Central memory CD8-positive, alpha-beta T cell (primary cell): ENCODE measurements around the gene HIPK2.

Experiments used
- ATAC-seq: fragments of 150-1000 bp; cut with Tn5 transposase; replicated peaks from 2 replicates; pipeline ENCODE4 v1.10.0; 2022; ENCODE audit warnings: mild to moderate bottlenecking, moderate FRiP score, moderate number of reproducible peaks; ENCODE audit not compliant: poor library complexity, severe bottlenecking; ENCODE audit errors: extremely low read depth
- DNase-seq, 2 donors: peaks; one replicate each; pipeline ENCODE4 v3.0.0; 2021; ENCODE audit warnings: low spot score in 2 of 2
- H3K27ac Mint-ChIP-seq: one replicate; pipeline ENCODE4 v1.8.0; 2022; ENCODE audit warnings: low read depth, mild to moderate bottlenecking, moderate library complexity, mixed read lengths
- H3K27me3 Mint-ChIP-seq: one replicate; pipeline ENCODE4 v1.8.0; 2022; ENCODE audit warnings: mixed read lengths
- H3K36me3 Mint-ChIP-seq: one replicate; pipeline ENCODE4 v1.8.0; 2022; ENCODE audit warnings: mild to moderate bottlenecking, moderate library complexity, mixed read lengths; ENCODE audit not compliant: insufficient read depth
- H3K4me1 Mint-ChIP-seq: one replicate; pipeline ENCODE4 v1.8.0; 2022; ENCODE audit warnings: mixed read lengths
- H3K4me3 Mint-ChIP-seq: one replicate; pipeline ENCODE4 v1.8.0; 2022; ENCODE audit warnings: mild to moderate bottlenecking, moderate library complexity, mixed read lengths
- H3K9me3 Mint-ChIP-seq: one replicate; pipeline ENCODE4 v1.8.0; 2022; ENCODE audit warnings: mixed read lengths

Gene HIPK2

DNA sequence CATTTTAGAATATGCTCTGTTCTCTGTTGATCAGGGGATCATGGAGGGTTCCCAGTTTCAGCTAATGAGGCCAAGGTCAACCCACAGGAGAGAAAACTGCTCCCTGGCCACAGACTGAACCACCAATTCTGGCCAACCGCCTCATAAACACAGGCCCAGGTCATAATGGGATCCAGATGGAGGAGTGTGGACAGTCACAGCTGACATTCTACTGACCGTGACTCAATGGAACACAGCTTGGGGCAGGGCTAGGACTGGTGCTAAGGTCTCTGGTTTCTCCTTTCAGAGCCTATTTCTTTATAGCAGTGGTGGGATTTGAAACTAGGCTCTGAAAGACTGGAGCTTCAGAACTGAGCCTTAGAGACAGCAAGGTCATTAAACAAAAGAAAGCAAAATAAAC, 68.3 kb downstream of the HIPK2 start:
- Mint-ChIP-seq H3K27me3 (no peaks in the 10 kb centered on the region), H3K4me3 (no peak overlapping the region), H3K36me3 (peaks cover 8% of the 10 kb centered on the region), H3K4me1 (peaks cover 12% of the 10 kb centered on the region), H3K27ac (no peak overlapping the region), H3K9me3 (no peaks in the 10 kb centered on the region)
- DNase-seq: no peak
- no peak for ATAC-seq

DNA sequence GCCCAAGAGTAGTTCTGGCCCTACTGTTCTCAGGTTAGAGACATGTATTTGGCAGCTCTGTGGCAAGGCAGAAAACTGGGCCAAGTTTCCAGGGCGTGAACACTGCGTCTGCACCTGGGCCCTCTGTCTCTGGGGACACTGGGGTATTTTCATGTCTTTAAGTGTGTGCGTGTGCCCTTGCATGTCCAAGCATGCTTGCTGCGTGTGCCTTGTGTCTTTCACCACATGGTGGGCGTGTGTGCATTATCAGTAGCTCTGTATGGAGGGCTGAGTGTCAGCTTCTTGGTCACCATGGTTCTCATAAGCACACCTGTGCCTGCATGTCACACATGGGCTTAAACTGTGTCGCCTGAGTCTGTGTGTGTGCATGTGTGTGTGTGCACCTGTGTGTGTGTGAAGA, 69.3 kb downstream of the HIPK2 start:
- Mint-ChIP-seq H3K4me3 (no peak overlapping the region), H3K36me3 (peaks cover 8% of the 10 kb centered on the region), H3K27me3 (no peaks in the 10 kb centered on the region), H3K9me3 (no peaks in the 10 kb centered on the region), H3K4me1 (peaks cover 13% of the 10 kb centered on the region), H3K27ac (no peak overlapping the region)
- ATAC-seq (no peak), DNase-seq (no peak)

DNA sequence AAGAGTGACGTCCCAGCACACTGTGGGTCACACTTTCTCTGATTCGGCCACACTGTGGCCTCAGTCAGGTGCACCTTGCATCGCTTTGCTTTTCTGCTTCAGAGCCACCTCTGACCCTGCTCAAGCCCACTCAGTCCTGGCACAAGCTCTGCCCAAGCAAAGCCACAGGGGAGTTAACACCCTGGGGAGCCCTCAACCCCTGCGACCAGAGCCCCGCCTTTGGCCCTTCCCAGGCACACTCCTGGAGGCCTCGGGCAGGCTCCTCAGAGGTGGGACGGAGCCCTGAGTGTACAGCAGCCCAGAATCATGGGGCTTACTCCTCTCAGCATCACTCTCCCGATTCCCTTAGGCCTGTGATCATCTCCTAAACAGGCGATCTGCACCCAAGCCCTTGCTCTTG, 71.0 kb downstream of the HIPK2 start:
- H3K36me3 Mint-ChIP-seq: peaks cover 8% of the 10 kb centered on the region
- H3K27me3 Mint-ChIP-seq: no peaks in the 10 kb centered on the region
- no peaks in the 10 kb centered on the region for H3K9me3 Mint-ChIP-seq
- DNase-seq (no peak), ATAC-seq (no peak)
- no peak overlapping the region for H3K4me3 Mint-ChIP-seq
- peaks cover 13% of the 10 kb centered on the region for H3K4me1 Mint-ChIP-seq
- H3K27ac Mint-ChIP-seq: no peak overlapping the region

DNA sequence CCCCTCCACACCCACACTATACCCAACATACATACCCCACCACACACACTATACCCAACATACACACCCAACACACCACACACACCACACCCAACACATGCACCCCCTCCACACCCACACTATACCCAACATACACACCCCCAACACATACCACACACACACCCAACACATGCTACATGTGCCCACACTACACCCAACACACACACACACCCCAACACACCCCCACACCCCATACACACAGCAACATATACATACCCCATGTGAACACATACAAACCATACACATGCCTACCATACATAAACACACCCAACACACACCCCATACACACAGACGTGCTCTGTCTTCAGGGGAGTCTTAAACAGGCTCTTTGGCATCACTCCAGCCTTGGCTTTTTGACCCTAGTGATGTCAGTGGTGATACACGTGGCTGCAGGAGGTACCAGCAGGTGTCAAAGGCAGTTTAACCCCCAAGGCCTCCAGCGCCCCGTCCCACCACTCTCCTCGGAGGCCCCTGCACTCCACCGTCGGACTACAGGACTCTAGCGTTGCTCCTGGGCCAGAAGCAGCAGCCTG, 73.4 kb downstream of the HIPK2 start:
- DNase-seq: no peak
- H3K4me1 Mint-ChIP-seq: peaks cover 7% of the 10 kb centered on the region
- no peak overlapping the region for H3K4me3 Mint-ChIP-seq
- no peaks in the 10 kb centered on the region for H3K9me3 Mint-ChIP-seq
- H3K27ac Mint-ChIP-seq: no peak overlapping the region
- H3K27me3 Mint-ChIP-seq: no peaks in the 10 kb centered on the region
- ATAC-seq: no peak
- H3K36me3 Mint-ChIP-seq: peaks cover 9% of the 10 kb centered on the region

DNA sequence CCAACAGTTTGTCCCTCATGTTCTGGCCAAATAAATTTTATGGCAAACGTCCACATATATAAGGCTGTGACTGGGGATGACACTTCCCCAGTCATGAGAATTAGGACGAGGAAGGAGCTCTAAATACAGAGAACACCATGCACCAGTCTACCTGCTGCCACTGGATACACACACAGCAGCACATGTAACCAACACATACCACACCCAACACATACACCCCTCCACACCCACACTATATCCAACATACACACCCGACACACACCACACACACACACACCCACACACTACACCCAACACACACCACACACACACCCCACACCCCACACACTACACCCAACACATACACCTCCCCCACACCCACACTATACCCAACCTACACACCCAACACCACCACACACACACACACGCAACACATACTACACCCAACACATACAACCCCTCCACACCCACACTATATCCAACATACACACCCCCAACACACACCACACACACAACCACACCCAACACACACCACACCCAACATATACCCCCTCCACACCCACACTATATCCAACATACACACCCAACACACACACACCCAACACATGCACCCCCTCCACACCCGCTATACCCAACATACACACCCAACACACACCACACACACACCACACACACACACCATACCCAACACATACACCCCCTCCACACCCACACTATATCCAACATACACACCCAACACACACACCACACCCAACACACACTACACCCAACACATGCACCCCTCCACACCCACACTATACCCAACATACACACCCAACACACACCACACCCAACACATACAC, 74.1 kb downstream of the HIPK2 start:
- Mint-ChIP-seq H3K4me3 (no peak overlapping the region), H3K4me1 (peaks cover 7% of the 10 kb centered on the region), H3K36me3 (peaks cover 9% of the 10 kb centered on the region), H3K9me3 (no peaks in the 10 kb centered on the region), H3K27me3 (no peaks in the 10 kb centered on the region), H3K27ac (no peak overlapping the region)
- no peak for ATAC-seq
- no peak for DNase-seq

DNA sequence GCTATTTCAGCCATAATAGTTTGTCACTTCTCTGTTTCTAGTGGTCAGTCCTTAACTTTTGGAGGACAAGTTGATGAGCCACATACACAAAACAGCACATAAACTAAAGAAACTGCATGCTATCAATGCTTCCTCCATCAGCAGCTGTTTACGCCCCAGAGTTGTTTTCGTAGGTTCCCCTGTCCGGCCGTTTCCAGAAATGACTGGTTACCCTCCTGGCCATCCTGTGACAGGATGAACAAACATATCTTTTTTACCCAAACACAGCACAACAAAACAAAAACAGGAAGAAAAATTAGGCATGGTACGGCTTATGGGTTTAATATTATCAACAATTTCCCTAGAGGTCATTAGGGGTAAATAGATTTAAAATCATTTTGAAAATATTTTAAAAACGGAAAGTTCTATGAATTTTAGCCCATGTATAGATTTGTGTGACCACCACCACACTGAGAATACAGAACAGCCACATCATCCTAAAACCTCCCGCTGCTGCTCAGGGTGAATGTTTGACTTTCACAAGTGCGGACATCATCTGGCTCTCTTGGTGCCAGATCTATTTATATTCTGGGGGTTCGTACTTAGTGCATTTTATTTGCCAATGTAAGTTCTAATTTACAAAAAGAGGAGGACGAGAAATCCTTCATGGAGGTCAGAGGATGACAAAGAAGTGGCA, 74.8 kb downstream of the HIPK2 start:
- DNase-seq (no peak), ATAC-seq (no peak)
- H3K27me3 Mint-ChIP-seq: no peaks in the 10 kb centered on the region
- H3K27ac Mint-ChIP-seq: no peak overlapping the region
- no peaks in the 10 kb centered on the region for H3K9me3 Mint-ChIP-seq
- H3K36me3 Mint-ChIP-seq: peaks cover 9% of the 10 kb centered on the region
- H3K4me3 Mint-ChIP-seq: no peak overlapping the region
- peaks cover 7% of the 10 kb centered on the region for H3K4me1 Mint-ChIP-seq

DNA sequence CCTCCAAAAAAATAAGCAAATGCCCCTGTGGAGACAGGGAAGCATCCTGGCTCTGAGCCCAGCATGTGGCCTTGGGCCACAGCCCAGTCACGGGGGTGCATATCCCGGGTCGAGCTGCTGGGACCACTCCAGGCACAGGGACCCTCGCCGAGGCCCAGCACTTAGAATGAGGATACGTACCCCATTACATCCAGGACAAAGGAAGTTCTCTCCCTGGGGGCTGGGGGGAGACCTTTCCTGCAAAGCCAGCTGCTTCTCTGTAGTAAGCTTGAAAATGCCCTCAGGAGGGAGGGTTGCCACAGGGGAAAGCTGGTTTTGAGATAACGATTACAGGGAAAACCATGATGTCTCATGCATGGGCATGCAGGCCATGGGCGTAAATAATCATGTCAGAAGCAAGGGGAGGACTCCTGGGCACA, 75.5 kb downstream of the HIPK2 start:
- Mint-ChIP-seq H3K4me3 (no peak overlapping the region), H3K27ac (no peak overlapping the region), H3K4me1 (peaks cover 7% of the 10 kb centered on the region), H3K36me3 (peaks cover 9% of the 10 kb centered on the region), H3K27me3 (no peaks in the 10 kb centered on the region), H3K9me3 (no peaks in the 10 kb centered on the region)
- DNase-seq (no peak), ATAC-seq (no peak)

DNA sequence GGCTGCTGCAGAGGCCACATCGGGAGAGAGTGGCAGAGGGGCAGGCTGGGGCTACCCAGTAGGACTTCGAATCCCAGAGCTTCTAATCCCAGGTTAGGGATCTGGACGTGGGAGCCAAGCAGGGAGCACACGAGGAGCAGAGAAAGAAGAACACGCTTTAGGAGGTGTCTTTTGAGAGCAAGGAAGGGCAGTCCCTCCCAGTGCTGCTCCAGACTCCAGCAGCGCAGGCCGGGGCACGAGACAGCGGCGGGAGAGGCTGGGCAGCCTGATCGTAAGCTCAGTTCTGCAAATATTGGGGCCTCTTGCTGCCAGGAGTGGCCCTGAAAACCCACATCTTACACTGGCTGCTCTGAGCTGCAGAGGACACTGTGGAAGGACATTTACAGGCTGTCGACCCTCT, 75.9 kb downstream of the HIPK2 start:
- no peak for ATAC-seq
- no peak for DNase-seq
- no peak overlapping the region for H3K4me3 Mint-ChIP-seq
- no peak overlapping the region for H3K27ac Mint-ChIP-seq
- no peaks in the 10 kb centered on the region for H3K27me3 Mint-ChIP-seq
- peaks cover 7% of the 10 kb centered on the region for H3K4me1 Mint-ChIP-seq
- no peaks in the 10 kb centered on the region for H3K9me3 Mint-ChIP-seq
- peaks cover 5% of the 10 kb centered on the region for H3K36me3 Mint-ChIP-seq

DNA sequence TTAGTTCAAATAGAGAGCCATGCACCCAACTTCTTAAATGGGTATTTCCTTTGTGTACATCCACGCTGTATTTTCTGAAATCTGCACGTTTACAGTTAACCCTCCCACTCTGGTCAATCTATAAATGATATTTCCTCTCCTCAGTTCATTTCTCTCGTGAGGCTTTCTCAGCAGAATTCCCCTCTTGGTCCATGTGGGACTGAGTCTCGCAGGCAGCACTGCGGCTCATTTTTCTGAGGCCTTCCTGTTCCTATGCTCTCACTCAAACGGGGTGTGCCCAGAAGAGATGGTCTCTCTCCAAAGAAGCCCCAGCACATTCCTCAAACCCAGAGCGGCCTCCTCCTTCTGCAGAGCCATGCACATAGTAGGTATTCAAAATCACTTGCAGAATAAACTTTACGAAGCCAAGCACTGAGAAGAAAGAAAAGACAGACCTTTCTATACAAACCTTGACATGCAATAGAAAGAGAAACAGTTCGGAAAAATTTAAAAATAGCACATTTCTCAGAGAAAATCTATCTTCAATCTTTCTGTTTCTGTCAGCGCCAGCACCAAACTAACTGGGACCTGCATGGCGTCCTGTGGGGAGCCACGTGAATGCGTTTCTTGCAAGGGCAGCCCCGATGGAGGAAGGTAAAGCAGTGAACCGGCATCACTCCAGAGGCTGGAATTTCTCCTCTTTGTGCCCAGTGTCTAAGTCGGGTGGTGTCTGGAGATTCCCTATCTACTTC, 77.1 kb downstream of the HIPK2 start:
- Mint-ChIP-seq H3K27ac (peak overlapping the region; percentile 23), H3K27me3 (no peaks in the 10 kb centered on the region), H3K9me3 (no peaks in the 10 kb centered on the region), H3K36me3 (peaks cover 3% of the 10 kb centered on the region), H3K4me1 (peaks cover 7% of the 10 kb centered on the region), H3K4me3 (no peak overlapping the region)
- DNase-seq (no peak), ATAC-seq (no peak)

DNA sequence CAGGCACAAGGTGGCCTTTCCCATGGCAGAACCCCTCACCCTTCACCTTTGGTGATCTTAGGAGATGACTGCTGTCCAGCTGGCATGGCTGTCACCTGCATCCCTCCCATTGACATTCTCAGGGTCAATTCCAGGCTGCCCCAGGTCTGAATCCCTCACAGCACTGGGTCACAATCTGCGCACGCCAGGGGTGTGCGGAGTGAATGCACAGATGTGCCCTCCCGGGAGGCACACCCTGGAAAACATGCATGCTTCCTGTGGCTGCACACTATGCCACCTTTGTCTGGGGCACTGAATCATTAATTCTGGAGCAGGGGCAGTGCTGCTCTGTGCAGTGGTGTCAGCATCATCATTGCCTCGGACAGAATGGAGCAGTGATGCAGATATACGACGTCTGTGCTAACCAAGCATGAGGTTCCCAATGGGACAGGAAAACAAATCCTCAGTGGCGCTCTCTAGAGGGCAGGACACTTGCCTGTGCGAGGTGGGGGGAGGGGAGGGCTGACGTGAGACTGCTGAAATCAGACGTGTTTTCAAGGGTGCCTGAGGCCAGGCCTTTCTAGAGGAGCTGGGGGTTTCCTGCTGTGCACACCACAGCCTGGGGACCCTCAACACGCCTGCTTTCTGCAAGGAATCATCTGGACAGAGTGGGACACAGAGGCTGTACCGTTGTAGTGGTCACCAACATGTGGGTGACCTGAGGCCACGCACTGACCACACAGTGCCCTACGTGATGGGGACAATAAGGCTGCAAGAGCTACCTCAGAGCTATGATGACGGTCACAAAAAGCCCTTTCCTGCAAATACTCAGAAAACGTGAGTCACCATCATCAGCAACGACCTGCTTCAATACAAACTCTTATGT, 77.9 kb downstream of the HIPK2 start:
- Mint-ChIP-seq H3K27me3 (no peaks in the 10 kb centered on the region), H3K36me3 (peaks cover 3% of the 10 kb centered on the region), H3K27ac (no peak overlapping the region), H3K4me3 (no peak overlapping the region), H3K4me1 (peaks cover 5% of the 10 kb centered on the region), H3K9me3 (no peaks in the 10 kb centered on the region)
- DNase-seq (no peak), ATAC-seq (no peak)

DNA sequence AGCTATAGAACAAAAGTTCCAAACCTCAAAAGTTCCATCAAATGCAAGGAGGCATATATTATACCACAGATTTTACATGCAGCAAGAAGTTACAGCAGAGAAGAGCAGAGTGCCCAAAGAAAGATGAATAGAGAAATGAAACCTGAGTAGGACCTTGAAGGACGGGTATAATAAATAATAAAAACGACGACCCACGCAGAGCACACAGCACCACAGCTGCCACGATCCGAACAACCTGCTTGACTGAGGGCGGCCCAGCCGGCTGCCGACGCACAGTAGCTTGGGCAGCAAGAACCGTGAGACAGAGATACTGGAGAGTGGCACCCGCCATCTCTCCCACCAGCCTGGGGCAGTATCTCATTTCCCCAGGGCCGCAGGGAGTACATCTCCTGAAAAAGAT, 79.0 kb downstream of the HIPK2 start:
- Mint-ChIP-seq H3K9me3 (no peaks in the 10 kb centered on the region), H3K4me1 (no peaks in the 10 kb centered on the region), H3K27ac (no peak overlapping the region), H3K27me3 (no peaks in the 10 kb centered on the region), H3K36me3 (peaks cover 3% of the 10 kb centered on the region), H3K4me3 (no peak overlapping the region)
- DNase-seq (no peak), ATAC-seq (no peak)

DNA sequence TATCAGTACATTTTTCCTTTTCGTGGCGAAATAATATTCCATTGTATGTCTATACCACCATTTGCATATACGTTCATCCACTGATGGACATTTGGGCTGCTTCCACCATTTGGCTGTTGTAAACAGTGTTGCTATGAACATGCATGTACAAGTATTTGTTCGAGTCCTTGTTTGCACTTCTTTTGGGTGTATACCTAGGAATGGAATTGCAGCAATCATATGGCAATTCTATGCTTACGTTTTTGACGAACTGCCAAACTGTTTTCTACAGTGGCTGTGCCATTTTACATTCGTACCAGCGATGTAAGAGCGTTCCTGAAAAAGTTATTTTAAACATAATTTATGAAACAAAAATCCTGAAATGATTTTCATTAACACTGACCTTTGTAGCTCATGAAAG, 79.5 kb downstream of the HIPK2 start:
- Mint-ChIP-seq H3K36me3 (peaks cover 3% of the 10 kb centered on the region), H3K4me1 (no peaks in the 10 kb centered on the region), H3K27me3 (no peaks in the 10 kb centered on the region), H3K4me3 (no peak overlapping the region), H3K27ac (no peak overlapping the region), H3K9me3 (no peaks in the 10 kb centered on the region)
- DNase-seq (no peak), ATAC-seq (no peak)
